A549 treated with AZD2906 at 1 μM for 4 hours (cell line): ENCODE results near the gene WIPF3. TPM values are rescaled to one million over a fixed set of nuclear protein-coding genes. Genes with fewer than 3 reads are reported as not detected.

Experiments used
- total RNA-seq: library from RNA; stranded (reverse); fragments of 200-300 nt; extraction: Qiagen RNA extraction; gene quantifications from 5 replicates; pipeline ENCODE4 v1.2.3, GENCODE V29; 2022

Gene WIPF3
- 0.41 to 0.56 TPM (median 0.48 TPM) in 5 replicates for total RNA-seq

GRCh38 chr7:29806208-29806994, at the start of gene WIPF3:
Gene WIPF3 (plus strand): TSS chr7:29806508. CDS start chr7:29834725, 28,217 bp downstream.

Other genes starting within 250 kb of the WIPF3 start
- gene PRR15, start 242.7 kb upstream of the WIPF3 start, total RNA-seq, result 4.6 to 7.2 TPM (median 5.2 TPM) in 5 replicates
- 46.8 to 65.5 TPM (median 55.4 TPM) in 5 replicates for gene SCRN1, start 183.3 kb downstream of the WIPF3 start, total RNA-seq
- 5.3 to 10.0 TPM (median 7.5 TPM) in 5 replicates for gene FKBP14, start 220.2 kb downstream of the WIPF3 start, total RNA-seq
- gene PLEKHA8, start 221.9 kb downstream of the WIPF3 start, total RNA-seq, result 5.0 to 6.0 TPM (median 5.5 TPM) in 5 replicates